Liver (tissue), 3 donors: Measurements from ENCODE around the gene FGFR3.

Experiments used
- EGR1 ChIP-seq, 2 donors: IDR thresholded peaks; 2 replicates each; pipeline ENCODE4 v1.6.1; 2016 to 2018; ENCODE audit warnings: antibody characterized with exemption in 2 of 2, low read depth in 2 of 2
- FOXA1 ChIP-seq: IDR thresholded peaks from 2 replicates; pipeline ENCODE4 v1.6.1; 2016; ENCODE audit warnings: antibody characterized with exemption
- REST ChIP-seq: IDR thresholded peaks from 2 replicates; pipeline ENCODE4 v1.6.1; 2016; ENCODE audit warnings: antibody characterized with exemption, mild to moderate bottlenecking
- YY1 ChIP-seq: IDR thresholded peaks from 2 replicates; pipeline ENCODE4 v1.6.1; 2016; ENCODE audit warnings: antibody characterized with exemption, mild to moderate bottlenecking
- TF ChIP-seq, protein P1 (sequence below): fragments of 150-350 bp; IDR thresholded peaks from 2 replicates; pipeline ENCODE4 v1.5.1; 2017; ENCODE audit warnings: improper control_type of control experiment, low read depth, low read length; ENCODE audit not compliant: missing input control
- TF ChIP-seq, protein P2 (sequence below): IDR thresholded peaks from 2 replicates; pipeline ENCODE4 v1.6.1; 2016; ENCODE audit warnings: antibody characterized with exemption
- donor health status: healthy.
- donor health status: healthy.

DNA sequence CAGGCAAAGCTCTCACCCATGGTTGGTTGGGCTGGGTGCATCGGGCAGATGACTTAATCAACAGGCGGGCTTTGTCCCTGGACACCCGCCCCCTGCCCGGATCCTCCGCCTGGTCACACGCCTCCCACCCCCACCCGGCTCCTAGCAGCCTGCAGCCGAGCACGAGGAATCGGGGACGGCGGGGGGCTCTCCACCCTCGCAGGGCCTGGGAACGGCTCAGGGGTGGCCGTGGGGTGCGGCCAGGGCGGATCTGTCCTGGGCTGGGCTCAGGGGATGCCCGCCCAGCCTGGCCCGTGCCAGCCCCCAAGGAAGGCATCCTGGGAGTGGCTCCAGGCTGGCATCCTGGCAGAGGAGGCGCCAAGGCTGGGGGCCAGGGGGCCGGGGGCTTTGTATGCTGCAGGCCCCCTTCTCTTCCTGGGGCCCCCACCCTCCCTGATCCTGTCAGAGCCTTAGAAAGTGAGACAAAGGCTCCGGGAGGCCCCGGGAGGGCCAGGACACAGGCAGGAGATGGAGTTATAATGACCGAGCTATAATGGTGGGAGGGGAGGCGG is 32.5 kb upstream of the FGFR3 start:
- TF ChIP-seq, protein P1, sequence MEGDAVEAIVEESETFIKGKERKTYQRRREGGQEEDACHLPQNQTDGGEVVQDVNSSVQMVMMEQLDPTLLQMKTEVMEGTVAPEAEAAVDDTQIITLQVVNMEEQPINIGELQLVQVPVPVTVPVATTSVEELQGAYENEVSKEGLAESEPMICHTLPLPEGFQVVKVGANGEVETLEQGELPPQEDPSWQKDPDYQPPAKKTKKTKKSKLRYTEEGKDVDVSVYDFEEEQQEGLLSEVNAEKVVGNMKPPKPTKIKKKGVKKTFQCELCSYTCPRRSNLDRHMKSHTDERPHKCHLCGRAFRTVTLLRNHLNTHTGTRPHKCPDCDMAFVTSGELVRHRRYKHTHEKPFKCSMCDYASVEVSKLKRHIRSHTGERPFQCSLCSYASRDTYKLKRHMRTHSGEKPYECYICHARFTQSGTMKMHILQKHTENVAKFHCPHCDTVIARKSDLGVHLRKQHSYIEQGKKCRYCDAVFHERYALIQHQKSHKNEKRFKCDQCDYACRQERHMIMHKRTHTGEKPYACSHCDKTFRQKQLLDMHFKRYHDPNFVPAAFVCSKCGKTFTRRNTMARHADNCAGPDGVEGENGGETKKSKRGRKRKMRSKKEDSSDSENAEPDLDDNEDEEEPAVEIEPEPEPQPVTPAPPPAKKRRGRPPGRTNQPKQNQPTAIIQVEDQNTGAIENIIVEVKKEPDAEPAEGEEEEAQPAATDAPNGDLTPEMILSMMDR: no peak
- TF ChIP-seq, protein P2, sequence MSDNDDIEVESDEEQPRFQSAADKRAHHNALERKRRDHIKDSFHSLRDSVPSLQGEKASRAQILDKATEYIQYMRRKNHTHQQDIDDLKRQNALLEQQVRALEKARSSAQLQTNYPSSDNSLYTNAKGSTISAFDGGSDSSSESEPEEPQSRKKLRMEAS: no peak
- TF ChIP-seq REST (no peak), FOXA1 (no peak), EGR1 (IDR thresholded peaks at IDR 0.05; ENCODE audit: low read depth in 2 of 2) (no peak), YY1 (no peak)
